Measurements from ENCODE around the gene FER. TPM values are rescaled to one million over a fixed set of nuclear protein-coding genes. Genes with fewer than 3 reads are reported as not detected.

The FER gene
- total and polyA plus RNA-seq, 10 of the 15 experiments (the other 5 are each of a cell fraction or from before 2014, with no cell fraction given), result 4.4 to 19.1 (median 9.6) TPM

- Histone ChIP-seq H3K36me3 (ENCODE audit: control insufficient read depth in 2 of 2, insufficient read depth in 2 of 2, low read length in 1 of 2) (no peaks in the 10 kb centered on the region; a peak in 1 of 4 replicates), H4K20me1 (ENCODE audit: control insufficient read depth, insufficient read depth) (no peaks in the 10 kb centered on the region), H3K4me2 (ENCODE audit: control insufficient read depth, insufficient read depth) (no peak overlapping the region), H3K79me2 (ENCODE audit: control insufficient read depth, insufficient read depth, low read length) (no peaks in the 10 kb centered on the region), H2AFZ (ENCODE audit: control insufficient read depth, low read depth, low read length) (no peak overlapping the region), H3K9me3 (replicated peaks; ENCODE audit: control insufficient read depth, insufficient read depth, low read length) (no peaks in the 10 kb centered on the region), H3K27me3 (replicated peaks in 1 of 2; ENCODE audit: control insufficient read depth in 2 of 2, insufficient read depth in 2 of 2, low read length in 1 of 2) (no peaks in the 10 kb centered on the region), H3K9ac (ENCODE audit: control insufficient read depth, insufficient read depth, low read length) (no peak overlapping the region), H3K27ac (ENCODE audit: control insufficient read depth, insufficient read depth) (no peak overlapping the region), H3K4me3 (no peak overlapping the region), H3K4me1 (ENCODE audit: control insufficient read depth, insufficient read depth, low read length) (no peaks in the 10 kb centered on the region)
- TF ChIP-seq GABPA (IDR thresholded peaks at IDR 0.05; ENCODE audit: low read depth) (peak; percentile 22; the same call in 1 of the 2 replicates), CHD1 (IDR thresholded peaks at IDR 0.05; ENCODE audit: low read depth, low read length) (no peak)
- WGBS (ENCODE audit: insufficient coverage, insufficient replicate concordance, low lambda C conversion rate, missing lambda C conversion rate), result 41% methylated on average over 3 of the region's 3 CpGs
- ATAC-seq, result peak; percentile 76
- no peak for DNase-seq (ENCODE audit: low read depth, low spot score)
- in situ Hi-C loops (cut with MboI) (no loop called here), intact Hi-C loops (cut with micrococcal nuclease; ENCODE audit: unreplicated experiment) (no loop called here)
- SMC1A ChIA-PET (ENCODE audit: uncharacterized antibody, unreplicated experiment), result interaction anchor here (0.7 to 0.9 kb wide), 3 partner anchors 8 to 243 kb away, joined by 3 to 4 read pairs (median 3); no protein-coding TSS in a partner anchor
- RAD21 ChIA-PET (ENCODE audit: unreplicated experiment), result no interaction called here
- FAIRE-seq, result peak; percentile 13
- POLR2A ChIA-PET, result no interaction called here
- BruUV-seq (replicated peaks), result no TSS peak
- CTCF ChIA-PET, result interaction anchor here (0.6 to 1.0 kb wide), 3 partner anchors 86 to 93 kb away, joined by 3 to 5 read pairs (median 4); no protein-coding TSS in a partner anchor
Measured at GRCh38 chr5:109041317-109041716, 293.6 kb downstream of the FER start.

GRCh38 chr5:109045710-109046109, 298.0 kb downstream of the FER start:
- no peak overlapping the region for H3K4me3 ChIP-seq
- H3K27ac ChIP-seq (ENCODE audit: control insufficient read depth, insufficient read depth), result no peak overlapping the region
- no peaks in the 10 kb centered on the region for H3K79me2 ChIP-seq (ENCODE audit: control insufficient read depth, insufficient read depth, low read length)
- ATAC-seq (no peak), FAIRE-seq (no peak), DNase-seq (ENCODE audit: low read depth, low spot score) (no peak)
- H4K20me1 ChIP-seq (ENCODE audit: control insufficient read depth, insufficient read depth), result no peaks in the 10 kb centered on the region
- CTCF ChIA-PET, result interaction anchor here (1.0 to 1.3 kb wide), 2 partner anchors 9 to 23 kb away, joined by 3 read pairs; no protein-coding TSS in a partner anchor
- BruUV-seq (replicated peaks), result no TSS peak
- 96% methylated on average over 2 of the region's 2 CpGs for WGBS (ENCODE audit: insufficient coverage, insufficient replicate concordance, low lambda C conversion rate, missing lambda C conversion rate)
- no peaks in the 10 kb centered on the region for H3K4me1 ChIP-seq (ENCODE audit: control insufficient read depth, insufficient read depth, low read length)
- H3K9ac ChIP-seq (ENCODE audit: control insufficient read depth, insufficient read depth, low read length), result no peak overlapping the region
- no peaks in the 10 kb centered on the region for H3K27me3 ChIP-seq (replicated peaks in 1 of 2; ENCODE audit: control insufficient read depth in 2 of 2, insufficient read depth in 2 of 2, low read length in 1 of 2)
- H3K4me2 ChIP-seq (ENCODE audit: control insufficient read depth, insufficient read depth), result no peak overlapping the region
- no peaks in the 10 kb centered on the region for H3K9me3 ChIP-seq (replicated peaks; ENCODE audit: control insufficient read depth, insufficient read depth, low read length)
- H3K36me3 ChIP-seq (ENCODE audit: control insufficient read depth in 2 of 2, insufficient read depth in 2 of 2, low read length in 1 of 2), result no peaks in the 10 kb centered on the region; a peak in 1 of 4 replicates
- SMC1A ChIA-PET (ENCODE audit: uncharacterized antibody, unreplicated experiment), result interaction anchor here (0.9 to 1.4 kb wide), 3 partner anchors 9 to 13 kb away, joined by 3 to 6 read pairs (median 4); no protein-coding TSS in a partner anchor
- intact Hi-C loops (cut with micrococcal nuclease; ENCODE audit: unreplicated experiment), result no loop called here
- RAD21 ChIA-PET (ENCODE audit: unreplicated experiment), result no interaction called here
- H2AFZ ChIP-seq (ENCODE audit: control insufficient read depth, low read depth, low read length), result no peak overlapping the region
- in situ Hi-C loops (cut with MboI), result no loop called here
- POLR2A ChIA-PET, result no interaction called here
- TF ChIP-seq SIX5 (IDR thresholded peaks at IDR 0.05; ENCODE audit: low read depth, low read length, severe bottlenecking) (no peak), TAF1 (IDR thresholded peaks at IDR 0.05; ENCODE audit: borderline replicate concordance, low read depth, low read length) (no peak), EED (IDR thresholded peaks at IDR 0.05; ENCODE audit: low read depth) (no peak)
